B cell (primary cell): ENCODE measurements around the gene SLC39A8. TPM values are rescaled to one million over a fixed set of nuclear protein-coding genes. Genes with fewer than 3 reads are reported as not detected.

Source experiments
- ATAC-seq: fragments of 200-7000 bp; cut with Tn5 transposase; one replicate; pipeline ENCODE4 v1.10.0; 2021; ENCODE audit warnings: low read depth, mild to moderate bottlenecking, moderate number of reproducible peaks, moderate library complexity
- CTCF ChIA-PET: fragments of 350-600 bp; sonication (Branson Sonifier 250); formaldehyde crosslinking; loops from one replicate; lab custom pipeline; 2021; ENCODE audit warnings: antibody characterized with exemption, inconsistent platforms; lab: Charles Lee
- POLR2A ChIA-PET: fragments of 350-600 bp; sonication (Branson Sonifier 250); formaldehyde crosslinking; loops from one replicate; lab custom pipeline; 2021; ENCODE audit warnings: antibody characterized with exemption; lab: Charles Lee
- DNase-seq: peaks from one replicate; pipeline ENCODE4 v3.0.0; 2013
- H2AFZ ChIP-seq: 2 replicates; pipeline ENCODE4 v1.6.1; 2012; ENCODE audit warnings: mild to moderate bottlenecking, low read depth, low read length; ENCODE audit not compliant: insufficient read depth, poor library complexity, severe bottlenecking
- H3K27ac ChIP-seq, 2 donors: 1 replicate in 1 of 2; 2 replicates in 1 of 2; pipeline ENCODE4 v1.5.1; 2012 to 2013; ENCODE audit warnings: low read length in 2 of 2, mild to moderate bottlenecking in 2 of 2, moderate library complexity in 1 of 2
- H3K27me3 ChIP-seq, 4 experiments: fragments of 200-600 bp in 1 of 4; sonication (generic) in 1 of 4; replicated peaks in 1 of 4; 1 replicate in 2 of 4; 2 replicates in 2 of 4; pipeline versions ENCODE4 v1.6.1 to v1.7.0; 2013 to 2016; ENCODE audit warnings: low read length in 3 of 4, mild to moderate bottlenecking in 2 of 4, mixed read lengths in 1 of 4, moderate library complexity in 1 of 4; ENCODE audit not compliant: insufficient read depth in 4 of 4, control insufficient read depth in 3 of 4; ENCODE audit errors: control extremely low read depth in 1 of 4
- H3K36me3 ChIP-seq, 2 experiments: replicated peaks in 1 of 2; 1 replicate in 1 of 2; 2 replicates in 1 of 2; pipeline versions ENCODE4 v1.6.1 to v1.7.1; 2013; ENCODE audit warnings: low read length in 1 of 2; ENCODE audit not compliant: insufficient read depth in 2 of 2, control insufficient read depth in 1 of 2; ENCODE audit errors: control extremely low read depth in 1 of 2, extremely low read depth in 1 of 2
- H3K4me1 ChIP-seq, 2 donors: fragments of 200-600 bp in 1 of 2; sonication (generic) in 1 of 2; 1 replicate in 1 of 2; 2 replicates in 1 of 2; pipeline versions ENCODE4 v1.5.1 to v1.6.1; 2013 to 2017; ENCODE audit warnings: low read length in 2 of 2; ENCODE audit not compliant: control insufficient read depth in 2 of 2, insufficient read depth in 2 of 2
- H3K4me2 ChIP-seq: replicated peaks from 2 replicates; pipeline ENCODE3; 2012; ENCODE audit warnings: mild to moderate bottlenecking, low read depth, low read length; ENCODE audit not compliant: poor library complexity, severe bottlenecking
- H3K4me3 ChIP-seq, 5 experiments: fragments of 200-600 bp in 1 of 5; sonication (generic) in 1 of 5; 1 replicate in 3 of 5; 2 replicates in 2 of 5; pipeline versions ENCODE4 v1.5.1 to v1.7.0; 2011 to 2016; ENCODE audit warnings: low read length in 4 of 5, mild to moderate bottlenecking in 4 of 5, low read depth in 2 of 5, control low read depth in 1 of 5, moderate library complexity in 1 of 5; ENCODE audit not compliant: insufficient read depth in 1 of 5; ENCODE audit errors: control extremely low read depth in 1 of 5, extremely low read depth in 1 of 5
- H3K79me2 ChIP-seq: fragments of 200-600 bp; sonication (generic); one replicate; pipeline ENCODE4 v1.6.0; 2016; ENCODE audit warnings: low read length; ENCODE audit not compliant: control insufficient read depth, insufficient read depth
- H3K9ac ChIP-seq: fragments of 200-600 bp; sonication (generic); 2 replicates; pipeline ENCODE4 v1.6.1; 2017; ENCODE audit warnings: mild to moderate bottlenecking, low read length, moderate library complexity
- H3K9me3 ChIP-seq, 3 donors: one replicate each; pipeline versions ENCODE4 v1.6.1 to v1.7.1; 2013; ENCODE audit warnings: low read length in 2 of 3; ENCODE audit not compliant: control insufficient read depth in 2 of 3, insufficient read depth in 1 of 3; ENCODE audit errors: control extremely low read depth in 1 of 3
- H4K20me1 ChIP-seq: 2 replicates; pipeline ENCODE4 v1.6.0; 2012; ENCODE audit warnings: mild to moderate bottlenecking, low read length; ENCODE audit not compliant: insufficient read depth, control insufficient read depth, poor library complexity, severe bottlenecking
- H3K27ac Mint-ChIP-seq: one replicate; pipeline ENCODE4 v1.8.0; 2021; ENCODE audit warnings: mixed read lengths
- H3K27me3 Mint-ChIP-seq: one replicate; pipeline ENCODE4 v1.8.0; 2021; ENCODE audit warnings: mixed read lengths
- H3K4me1 Mint-ChIP-seq: one replicate; pipeline ENCODE4 v1.8.0; 2021; ENCODE audit warnings: mixed read lengths
- H3K4me3 Mint-ChIP-seq: one replicate; pipeline ENCODE4 v1.8.0; 2021; ENCODE audit warnings: mixed read lengths
- H3K9me3 Mint-ChIP-seq: one replicate; pipeline ENCODE4 v1.8.0; 2022; ENCODE audit warnings: mixed read lengths; ENCODE audit not compliant: insufficient read depth
- CTCF ChIP-seq: fragments of 200-600 bp; IDR thresholded peaks from one replicate; pipeline ENCODE4 v1.8.0; 2022; ENCODE audit warnings: antibody characterized with exemption, mild to moderate bottlenecking
- EZH2 ChIP-seq: IDR thresholded peaks from 2 replicates; pipeline ENCODE4 v1.6.1; 2012; ENCODE audit warnings: borderline replicate concordance, low read depth, mild to moderate bottlenecking, moderate library complexity, low read length; ENCODE audit not compliant: insufficient read depth, poor library complexity, severe bottlenecking
- WGBS: methylation state at CpG from one replicate; pipeline ENCODE4 v1.1.5; 2013; ENCODE audit warnings: missing lambda C conversion rate; ENCODE audit not compliant: insufficient coverage; 5-methylcytosine and 5-hydroxymethylcytosine counted together
- intact Hi-C: fragments of 100-400 bp; cut with micrococcal nuclease; formaldehyde crosslinking; loops from one replicate; pipeline ENCODE4 v1.10.0; 2022
- polyA plus RNA-seq: library from polyadenylated mRNA; depleted of rRNA; stranded (reverse); fragments of >200 nt; gene quantifications from 2 replicates; pipeline ENCODE4 v1.2.3, GENCODE V29; 2012
- total RNA-seq, 2 donors: library from RNA; stranded (reverse); fragments of 120-200 nt in 1 of 2; gene quantifications; 1 replicate in 1 of 2; 2 replicates in 1 of 2; pipeline versions ENCODE4 v1.2.3 to v1.2.4, GENCODE V29; 2013 to 2022

The SLC39A8 gene
- total and polyA plus RNA-seq, 2 donors (not counting 1 experiment from before 2014, with no cell fraction given), result 2.4 to 8.4 TPM

DNA sequence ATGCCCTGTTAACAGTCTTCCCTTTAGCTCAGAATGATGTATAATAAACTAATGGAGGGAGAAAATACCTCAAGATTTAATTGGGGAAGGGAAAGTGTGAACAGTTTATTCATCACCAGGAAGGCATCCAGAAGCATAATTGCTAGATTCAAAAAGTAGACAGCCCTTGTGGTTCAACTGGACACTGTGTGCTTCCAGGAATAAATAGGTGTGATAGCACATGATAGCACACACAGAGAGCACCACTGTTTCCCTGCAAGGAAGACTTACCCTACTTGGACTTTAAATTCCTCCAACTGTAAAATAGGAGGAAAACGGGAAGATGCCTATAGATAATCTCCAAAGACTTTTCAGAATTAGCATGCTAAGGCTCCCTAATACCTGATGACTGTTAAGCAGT, 27.8 kb downstream of the SLC39A8 start:
- CTCF ChIA-PET, result interaction anchor here (0.6 to 1.3 kb wide), 2 partner anchors 14 to 18 kb away, joined by 3 to 5 read pairs; no protein-coding TSS in a partner anchor
- H3K9me3 Mint-ChIP-seq, result peaks cover 8% of the 10 kb centered on the region
- POLR2A ChIA-PET, result no interaction called here
- TF ChIP-seq CTCF (no peak), EZH2 (no peak)
- ATAC-seq, result no peak
- no peak overlapping the region for H3K4me3 Mint-ChIP-seq
- H3K9me3 ChIP-seq, result no peaks in the 10 kb centered on the region
- H4K20me1 ChIP-seq, result no peaks in the 10 kb centered on the region
- no peak overlapping the region for H3K9ac ChIP-seq
- H3K4me1 ChIP-seq, result peaks cover 9 to 10% of the 10 kb centered on the region in 2 donors
- WGBS, result no CpG with 5 or more reads among the region's 1 CpG
- no peaks in the 10 kb centered on the region for H3K36me3 ChIP-seq
- intact Hi-C loops, result no loop called here
- H3K27me3 ChIP-seq, result no peaks in the 10 kb centered on the region
- no peak overlapping the region for H3K4me3 ChIP-seq
- peaks cover 15% of the 10 kb centered on the region for H3K4me1 Mint-ChIP-seq
- no peak overlapping the region for H3K4me2 ChIP-seq
- no peak overlapping the region for H3K27ac Mint-ChIP-seq
- H3K27ac ChIP-seq, result no peak overlapping the region
- H3K79me2 ChIP-seq, result no peaks in the 10 kb centered on the region
- H3K27me3 Mint-ChIP-seq, result no peaks in the 10 kb centered on the region
- DNase-seq, result no peak
- no peak overlapping the region for H2AFZ ChIP-seq

- POLR2A ChIA-PET, result no interaction called here
- H3K4me3 ChIP-seq, result no peak overlapping the region
- no peak overlapping the region for H2AFZ ChIP-seq
- H4K20me1 ChIP-seq, result no peaks in the 10 kb centered on the region
- H3K27ac Mint-ChIP-seq, result no peak overlapping the region
- TF ChIP-seq EZH2 (no peak), CTCF (no peak)
- H3K36me3 ChIP-seq, result no peaks in the 10 kb centered on the region
- intact Hi-C loops, result no loop called here
- H3K4me1 ChIP-seq, result peaks cover 4 to 5% of the 10 kb centered on the region in 2 donors
- H3K4me3 Mint-ChIP-seq, result no peak overlapping the region
- no peak overlapping the region for H3K9ac ChIP-seq
- peaks cover 9% of the 10 kb centered on the region for H3K4me1 Mint-ChIP-seq
- H3K79me2 ChIP-seq, result no peaks in the 10 kb centered on the region
- DNase-seq, result no peak
- CTCF ChIA-PET, result no interaction called here
- H3K4me2 ChIP-seq, result no peak overlapping the region
- H3K27me3 ChIP-seq, result no peaks in the 10 kb centered on the region
- no CpG with 5 or more reads among the region's 2 CpGs for WGBS
- no peak overlapping the region for H3K27ac ChIP-seq
- no peaks in the 10 kb centered on the region for H3K27me3 Mint-ChIP-seq
- H3K9me3 ChIP-seq, result no peaks in the 10 kb centered on the region
- ATAC-seq, result no peak
- peaks cover 8% of the 10 kb centered on the region for H3K9me3 Mint-ChIP-seq
Measured at GRCh38 chr4:102316585-102316984, 28.7 kb downstream of the SLC39A8 start.
